Activated CD8-positive, alpha-beta T cell treated with anti-CD3 and anti-CD28 coated beads, Interleukin-2, amount 10 ng/mL, durations not matched to agents 7 days and 5 days (primary cell): ENCODE measurements around the gene ULBP3. TPM values are rescaled to one million over a fixed set of nuclear protein-coding genes. Genes with fewer than 3 reads are reported as not detected.
"Not testable (repeated sequence)": the region's sequence is repeated elsewhere in the genome, so short reads cannot be mapped to it uniquely, and the experiment has no call there.

Experiments
- ATAC-seq: fragments of 150-1000 bp; cut with Tn5 transposase; one replicate; pipeline ENCODE4 v1.10.0; 2021; ENCODE audit warnings: moderate library complexity
- CTCF ChIA-PET: fragments of 350-600 bp; sonication (Branson Sonifier 250); formaldehyde crosslinking; loops from one replicate; lab custom pipeline; 2021; ENCODE audit warnings: antibody characterized with exemption; lab: Charles Lee
- POLR2A ChIA-PET: fragments of 350-600 bp; sonication (Branson Sonifier 250); formaldehyde crosslinking; loops from one replicate; lab custom pipeline; 2021; ENCODE audit warnings: antibody characterized with exemption; lab: Charles Lee
- DNase-seq: peaks from one replicate; pipeline ENCODE4 v3.0.0-alpha.2; 2020
- H3K27ac Mint-ChIP-seq: one replicate; pipeline ENCODE4 v1.8.0; 2021; ENCODE audit warnings: mild to moderate bottlenecking, mixed read lengths
- H3K27me3 Mint-ChIP-seq: one replicate; pipeline ENCODE4 v1.8.0; 2021; ENCODE audit warnings: low read depth, mixed read lengths
- H3K36me3 Mint-ChIP-seq: one replicate; pipeline ENCODE4 v1.8.0; 2021; ENCODE audit warnings: low read depth, mixed read lengths
- H3K4me1 Mint-ChIP-seq: one replicate; pipeline ENCODE4 v1.8.0; 2021; ENCODE audit warnings: low read depth, mixed read lengths
- H3K4me3 Mint-ChIP-seq: one replicate; pipeline ENCODE4 v1.8.0; 2021; ENCODE audit warnings: mild to moderate bottlenecking, mixed read lengths
- H3K9me3 Mint-ChIP-seq: one replicate; pipeline ENCODE4 v1.8.0; 2022; ENCODE audit warnings: mixed read lengths; ENCODE audit not compliant: insufficient read depth
- total RNA-seq, 2 experiments: library from RNA; stranded (reverse); gene quantifications; one replicate each; pipeline ENCODE4 v1.2.3, GENCODE V29; 2021

The ULBP3 gene
- total RNA-seq, 2 experiments from 2014 or later = 1.8 to 2.9 TPM

DNA sequence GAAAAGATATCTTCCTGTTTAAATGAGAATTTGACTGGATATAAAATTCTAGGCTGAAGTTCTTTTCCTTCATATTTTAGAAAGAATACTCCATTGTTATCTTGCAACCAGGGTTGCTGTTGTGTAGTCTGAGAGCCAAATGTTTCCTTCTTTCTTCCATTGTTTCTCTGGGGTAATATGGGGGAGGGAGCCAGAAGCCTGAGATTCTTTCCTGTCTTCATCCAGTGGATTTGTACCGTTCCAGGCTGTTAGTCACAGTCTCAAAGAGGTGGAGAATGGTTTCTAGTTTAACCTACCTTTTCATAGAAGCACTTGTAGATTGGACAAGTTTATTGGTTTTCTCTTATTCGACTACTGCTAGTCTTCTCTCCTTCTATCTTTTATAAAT, 6.1 kb upstream of the ULBP3 start:
- H3K27ac Mint-ChIP-seq = no peak overlapping the region
- no peak for DNase-seq
- ChIA-PET POLR2A (no interaction called here), CTCF (interaction anchor here (0.7 kb wide), 1 partner anchor 344 kb away, joined by 4 read pairs; no protein-coding TSS in a partner anchor)
- H3K36me3 Mint-ChIP-seq = no peaks in the 10 kb centered on the region
- ATAC-seq = no peak
- H3K4me3 Mint-ChIP-seq = no peak overlapping the region
- peaks cover 43% of the 10 kb centered on the region for H3K4me1 Mint-ChIP-seq
- no peaks in the 10 kb centered on the region for H3K9me3 Mint-ChIP-seq
- H3K27me3 Mint-ChIP-seq = peaks cover 31% of the 10 kb centered on the region

DNA sequence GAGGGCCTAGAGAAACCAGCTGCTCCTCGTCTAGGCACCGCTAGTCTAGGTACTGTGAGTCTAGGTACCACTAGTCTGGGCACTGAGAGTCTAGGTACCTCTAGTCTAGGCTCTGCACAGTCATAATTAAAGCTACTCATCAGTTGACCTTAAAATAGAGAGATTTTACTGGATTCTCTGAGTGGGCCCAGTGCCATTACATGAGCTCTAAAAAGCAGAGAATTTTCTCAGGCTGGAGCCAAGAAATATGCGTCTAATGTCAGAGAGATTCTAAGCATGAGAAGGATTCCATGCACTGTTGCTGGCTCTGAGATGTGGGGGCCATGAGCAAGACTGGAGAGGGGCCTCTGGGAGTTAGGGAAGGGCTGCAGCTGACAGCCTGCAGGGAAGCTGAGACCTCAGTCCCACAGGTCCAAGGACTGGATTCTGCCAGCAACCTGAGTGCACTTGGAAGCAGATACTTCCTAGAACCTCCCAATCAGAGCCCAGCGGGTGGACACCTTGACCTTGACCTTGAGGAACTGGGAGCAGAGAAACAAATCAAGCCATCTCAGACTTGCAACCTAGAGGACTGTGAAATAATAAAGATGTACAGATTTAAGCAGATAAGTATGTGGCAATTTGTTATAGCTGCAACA, 5.6 kb upstream of the ULBP3 start:
- ATAC-seq, H3K4me3 Mint-ChIP-seq, POLR2A ChIA-PET, H3K36me3 Mint-ChIP-seq, H3K9me3 Mint-ChIP-seq, H3K27ac Mint-ChIP-seq, DNase-seq: not testable (repeated sequence)
- Mint-ChIP-seq H3K4me1 (peaks cover 38% of the 10 kb centered on the region), H3K27me3 (peaks cover 31% of the 10 kb centered on the region)
- CTCF ChIA-PET = interaction anchor here (0.7 kb wide), 1 partner anchor 344 kb away, joined by 4 read pairs; no protein-coding TSS in a partner anchor

DNA sequence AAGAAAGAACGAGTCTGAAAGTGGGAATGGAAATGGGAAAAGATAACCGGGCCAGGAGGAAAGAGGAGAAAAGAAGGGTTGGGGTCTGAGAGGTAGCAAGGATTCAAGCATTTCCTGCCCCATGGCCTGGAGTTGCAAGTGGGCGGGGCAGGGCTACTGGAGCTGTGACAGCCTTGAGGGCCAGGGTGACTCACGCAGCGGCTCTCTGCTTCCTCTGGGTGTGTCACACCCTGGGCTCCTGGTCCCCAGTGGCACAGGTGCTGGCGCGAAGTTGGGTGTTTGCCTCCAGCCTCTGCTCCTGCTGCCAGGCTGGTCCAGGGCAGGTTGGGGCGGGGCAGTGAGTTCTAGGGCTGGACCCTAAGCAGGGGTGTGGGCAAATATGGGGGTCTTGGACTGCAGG, 3.3 kb upstream of the ULBP3 start:
- Mint-ChIP-seq H3K27me3 (peaks cover 27% of the 10 kb centered on the region), H3K27ac (no peak overlapping the region), H3K36me3 (no peaks in the 10 kb centered on the region), H3K4me3 (no peak overlapping the region), H3K9me3 (no peaks in the 10 kb centered on the region), H3K4me1 (peaks cover 35% of the 10 kb centered on the region)
- ATAC-seq = no peak
- ChIA-PET CTCF (interaction anchor here (5.9 kb wide), 1 partner anchor 7 kb away, joined by 43 read pairs; no protein-coding TSS in a partner anchor), POLR2A (no interaction called here)
- DNase-seq = peak; percentile 62

DNA sequence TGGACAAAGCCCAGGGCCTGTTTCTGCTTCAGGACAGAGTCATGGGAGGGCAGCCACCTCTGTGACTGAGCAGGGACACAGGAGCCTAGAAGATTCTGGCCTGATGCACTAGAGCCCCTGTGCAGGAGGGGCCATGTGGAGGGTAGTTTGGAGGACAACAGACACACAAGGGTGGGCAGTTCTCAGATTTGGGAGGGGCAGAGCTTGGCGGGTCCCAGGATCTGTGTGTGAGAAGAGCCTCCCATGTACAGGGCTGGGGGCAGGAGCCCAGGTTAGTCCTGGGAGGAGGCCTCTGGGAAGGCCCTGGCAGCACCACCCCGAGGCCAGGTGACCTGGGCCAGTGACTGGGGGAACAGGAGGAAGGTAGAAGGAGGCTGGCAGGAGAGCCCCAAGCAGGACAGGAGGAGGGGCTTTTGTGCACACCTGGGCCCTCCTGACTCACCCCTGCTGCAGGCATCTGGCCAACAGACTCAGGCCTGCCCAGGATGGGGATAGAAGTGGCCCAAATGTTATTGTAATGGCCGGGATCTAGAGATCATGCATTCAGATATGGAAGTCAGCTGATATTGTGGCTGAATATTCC, 1.4 kb upstream of the ULBP3 start:
- no peak overlapping the region for H3K27ac Mint-ChIP-seq
- ATAC-seq = no peak
- POLR2A ChIA-PET = interaction anchor here (0.6 to 0.7 kb wide), 2 partner anchors 241 to 480 kb away, joined by 3 read pairs; no protein-coding TSS in a partner anchor

DNA sequence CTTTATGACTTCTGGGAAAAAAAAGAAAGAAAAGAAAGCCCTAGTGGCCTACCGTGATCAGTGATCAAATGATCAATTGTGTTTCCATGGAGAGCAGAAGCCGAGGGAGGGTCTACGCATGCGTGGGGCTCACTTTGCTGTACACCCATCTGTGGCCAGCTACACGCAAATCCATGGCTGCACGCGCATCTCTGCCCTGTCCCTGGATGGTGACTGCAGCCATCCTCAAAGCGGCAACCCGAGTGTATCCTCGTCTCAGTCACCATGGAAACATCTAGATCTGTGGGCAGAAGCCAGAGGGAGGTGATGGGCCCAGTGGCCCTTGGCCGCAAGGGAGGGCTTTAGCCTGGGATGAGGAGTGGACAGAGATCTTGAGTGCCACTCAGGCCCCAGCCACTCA, 785 bp upstream of the ULBP3 start:
- ATAC-seq (no peak), DNase-seq (no peak)
- Mint-ChIP-seq H3K27me3 (peaks cover 25% of the 10 kb centered on the region), H3K36me3 (no peaks in the 10 kb centered on the region), H3K4me3 (peak overlapping the region; percentile 29), H3K4me1 (peaks cover 22% of the 10 kb centered on the region), H3K27ac (no peak overlapping the region), H3K9me3 (no peaks in the 10 kb centered on the region)
- CTCF ChIA-PET = interaction anchor here (1.8 to 5.9 kb wide), 4 partner anchors 10 to 747 kb away, joined by 6 to 43 read pairs (median 11); no protein-coding TSS in a partner anchor
- POLR2A ChIA-PET = no interaction called here

More for the DNA sequence above, 1.4 kb upstream of the ULBP3 start:
- peaks cover 22% of the 10 kb centered on the region for H3K4me1 Mint-ChIP-seq
- no peak for DNase-seq
- no peaks in the 10 kb centered on the region for H3K36me3 Mint-ChIP-seq
- peaks cover 30% of the 10 kb centered on the region for H3K27me3 Mint-ChIP-seq
- CTCF ChIA-PET = interaction anchor here (0.6 to 5.9 kb wide), 17 partner anchors 9 to 1417 kb away, joined by 3 to 43 read pairs (median 5); no protein-coding TSS in a partner anchor
- no peak overlapping the region for H3K4me3 Mint-ChIP-seq
- no peaks in the 10 kb centered on the region for H3K9me3 Mint-ChIP-seq

DNA sequence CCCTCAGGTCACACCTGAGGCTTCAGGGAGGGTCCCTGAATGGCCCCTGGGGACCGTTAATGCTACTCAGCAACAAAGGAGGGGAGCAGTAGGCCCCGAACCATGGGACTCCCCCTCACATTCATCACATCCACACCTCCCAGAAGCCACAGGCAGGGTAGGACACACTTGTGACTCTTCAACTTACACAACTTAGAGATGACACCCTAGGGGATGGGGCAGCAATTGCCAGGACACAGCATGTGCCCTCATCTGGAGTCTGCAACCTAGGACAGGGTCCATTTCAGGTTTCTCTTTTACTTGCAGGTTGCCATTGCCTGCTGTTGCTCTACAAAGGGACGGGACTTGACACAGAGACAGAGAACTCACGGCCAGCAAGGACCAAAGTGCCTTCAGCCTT, 770 bp downstream of the ULBP3 start:
- ATAC-seq (no peak), DNase-seq (no peak)
- ChIA-PET POLR2A (no interaction called here), CTCF (interaction anchor here (5.9 kb wide), 1 partner anchor 11 kb away, joined by 43 read pairs; no protein-coding TSS in a partner anchor)
- H3K4me1 Mint-ChIP-seq = peaks cover 22% of the 10 kb centered on the region
- no peaks in the 10 kb centered on the region for H3K36me3 Mint-ChIP-seq
- H3K27ac Mint-ChIP-seq = peak overlapping the region; percentile 28
- peaks cover 14% of the 10 kb centered on the region for H3K27me3 Mint-ChIP-seq
- peak overlapping the region; percentile 70 for H3K4me3 Mint-ChIP-seq
- H3K9me3 Mint-ChIP-seq = no peaks in the 10 kb centered on the region

DNA sequence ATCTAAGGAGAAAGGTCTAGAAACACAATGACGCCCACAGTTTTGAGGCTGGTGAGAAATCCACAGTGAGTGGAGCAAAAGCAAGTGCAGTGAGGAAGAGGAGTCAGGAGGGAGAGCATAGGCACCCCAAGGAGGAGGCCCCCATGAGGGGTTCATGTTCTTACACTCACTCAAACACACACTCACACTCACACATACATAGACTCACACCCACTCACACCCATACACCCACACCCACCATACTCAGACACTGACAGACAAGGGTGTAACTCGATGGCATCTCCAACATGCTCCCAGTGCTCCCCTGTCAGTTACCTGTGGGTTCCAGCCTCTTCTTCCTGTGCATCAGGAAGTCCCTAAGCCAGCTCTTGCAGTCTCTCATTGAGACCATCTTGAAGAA, 3.8 kb downstream of the ULBP3 start:
- CTCF ChIA-PET = no interaction called here
- no peak overlapping the region for H3K27ac Mint-ChIP-seq

DNA sequence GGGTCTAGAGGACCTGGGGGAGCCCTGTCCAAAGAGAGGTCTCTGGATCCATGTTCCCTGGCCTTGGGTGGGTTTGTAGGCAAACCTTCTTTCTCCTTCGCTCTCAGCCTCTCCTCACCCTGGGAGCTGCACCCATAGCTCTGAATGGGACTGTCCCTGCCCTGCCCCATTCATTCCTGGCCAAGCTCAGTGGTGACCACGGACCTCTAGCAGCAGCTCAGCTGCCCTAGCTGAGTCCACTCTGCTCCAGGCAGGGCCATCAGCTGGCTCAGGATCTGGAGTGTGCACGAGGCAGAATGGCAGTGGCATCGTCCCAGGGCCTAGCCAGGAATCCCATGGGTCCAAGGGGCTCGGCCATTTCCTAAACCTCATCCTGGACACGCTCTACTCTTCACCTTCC, 5.3 kb downstream of the ULBP3 start:
- Mint-ChIP-seq H3K4me3 (no peak overlapping the region), H3K36me3 (no peaks in the 10 kb centered on the region), H3K9me3 (no peaks in the 10 kb centered on the region), H3K4me1 (peaks cover 17% of the 10 kb centered on the region), H3K27me3 (peaks cover 12% of the 10 kb centered on the region), H3K27ac (no peak overlapping the region)
- ATAC-seq = no peak
- ChIA-PET CTCF (no interaction called here), POLR2A (no interaction called here)
- DNase-seq = no peak

More for the DNA sequence above, 3.8 kb downstream of the ULBP3 start:
- no peak for ATAC-seq
- H3K4me3 Mint-ChIP-seq = no peak overlapping the region
- peaks cover 12% of the 10 kb centered on the region for H3K27me3 Mint-ChIP-seq
- POLR2A ChIA-PET = no interaction called here
- DNase-seq = no peak
- H3K4me1 Mint-ChIP-seq = peaks cover 14% of the 10 kb centered on the region
- H3K9me3 Mint-ChIP-seq = no peaks in the 10 kb centered on the region
- no peaks in the 10 kb centered on the region for H3K36me3 Mint-ChIP-seq

DNA sequence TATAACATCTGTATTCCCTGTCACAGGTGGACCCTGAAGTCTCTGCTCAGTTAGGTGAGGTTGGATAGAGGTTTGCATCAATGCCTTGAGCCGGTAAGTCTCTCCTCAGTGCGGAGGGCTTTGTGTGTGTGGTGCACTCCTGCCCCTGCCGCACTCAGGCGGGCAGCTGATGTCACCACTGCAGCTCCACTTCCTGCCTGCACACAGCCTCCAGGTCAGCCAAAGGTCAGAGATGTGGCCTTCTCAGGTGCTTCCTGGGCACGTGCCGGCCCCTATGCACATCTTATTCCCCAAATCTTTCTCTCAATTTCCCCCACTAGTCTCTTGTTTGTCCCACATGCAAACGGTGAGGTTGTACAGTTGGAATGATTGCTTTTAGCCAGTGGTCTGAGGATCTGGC, 8.9 kb downstream of the ULBP3 start:
- peak; percentile 53 for DNase-seq
- not testable (repeated sequence) for H3K36me3 Mint-ChIP-seq
- peak; percentile 78 for ATAC-seq

DNA sequence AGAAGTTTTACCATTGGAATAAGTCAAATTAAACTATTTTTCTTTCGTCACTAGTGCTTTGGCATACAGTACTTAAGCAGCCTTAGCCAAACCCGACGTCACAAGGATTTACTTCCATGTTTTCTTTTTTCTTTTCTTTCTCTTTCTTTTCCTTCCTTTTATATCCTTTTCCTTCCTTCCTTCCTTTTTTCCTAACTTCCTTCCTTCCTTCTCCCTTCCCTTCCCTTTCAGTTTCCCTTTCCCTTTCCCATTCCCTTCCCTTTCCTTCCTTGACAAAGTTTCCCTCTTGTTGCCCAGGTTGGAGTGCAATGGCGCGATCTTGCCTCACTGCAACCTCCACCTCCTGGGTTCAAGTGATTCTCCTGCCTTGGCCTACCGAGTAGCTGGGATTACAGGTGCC, 9.9 kb downstream of the ULBP3 start:
- no peaks in the 10 kb centered on the region for H3K36me3 Mint-ChIP-seq
- no peak for ATAC-seq
- H3K27ac Mint-ChIP-seq = no peak overlapping the region
- H3K4me1 Mint-ChIP-seq = peaks cover 11% of the 10 kb centered on the region
- no peak overlapping the region for H3K4me3 Mint-ChIP-seq
- peaks cover 28% of the 10 kb centered on the region for H3K27me3 Mint-ChIP-seq
- ChIA-PET CTCF (interaction anchor here (0.9 to 2.3 kb wide), 3 partner anchors 12 to 359 kb away, joined by 4 to 8 read pairs (median 4); no protein-coding TSS in a partner anchor), POLR2A (no interaction called here)
- no peak for DNase-seq
- H3K9me3 Mint-ChIP-seq = no peaks in the 10 kb centered on the region

More for the DNA sequence above, 8.9 kb downstream of the ULBP3 start:
- POLR2A ChIA-PET, H3K27ac Mint-ChIP-seq, H3K9me3 Mint-ChIP-seq, H3K4me3 Mint-ChIP-seq: not testable (repeated sequence)
- CTCF ChIA-PET = interaction anchor here (1.1 to 2.3 kb wide), 2 partner anchors 11 to 358 kb away, joined by 4 to 8 read pairs; no protein-coding TSS in a partner anchor
- H3K4me1 Mint-ChIP-seq = peaks cover 11% of the 10 kb centered on the region
- H3K27me3 Mint-ChIP-seq = peaks cover 20% of the 10 kb centered on the region

DNA sequence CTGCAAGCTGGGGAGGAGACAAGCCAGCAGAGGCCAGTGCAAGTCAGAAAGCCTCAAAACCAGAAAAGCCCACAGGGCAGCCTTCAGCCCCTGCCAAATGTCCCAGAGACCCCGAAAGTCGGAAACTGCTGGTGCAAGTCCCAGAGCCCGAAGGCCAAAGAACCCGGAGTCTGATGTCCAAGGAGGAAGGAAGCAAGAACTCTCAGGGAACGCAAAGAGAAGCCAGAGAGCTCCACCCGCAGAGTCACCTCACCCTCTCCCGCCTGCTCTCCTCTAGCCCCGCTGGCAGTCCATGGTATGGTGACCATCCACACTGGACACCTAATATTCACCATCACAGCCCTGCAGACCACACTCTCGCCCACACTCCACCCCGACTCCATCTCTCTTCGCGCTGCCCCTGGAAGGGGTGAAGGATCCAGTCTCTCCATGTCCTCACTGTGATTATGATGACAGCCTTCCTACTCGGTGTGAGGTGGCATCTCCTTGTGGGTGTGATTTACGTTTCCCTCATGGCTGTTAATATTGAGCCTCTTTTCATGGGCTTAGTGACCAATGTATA, 10.6 kb downstream of the ULBP3 start:
- ATAC-seq (no peak), DNase-seq (no peak)
- CTCF ChIA-PET = no interaction called here
- H3K9me3 Mint-ChIP-seq = no peaks in the 10 kb centered on the region
- POLR2A ChIA-PET = no interaction called here
- H3K36me3 Mint-ChIP-seq = no peaks in the 10 kb centered on the region
- no peak overlapping the region for H3K27ac Mint-ChIP-seq
- H3K4me1 Mint-ChIP-seq = peaks cover 11% of the 10 kb centered on the region
- no peak overlapping the region for H3K4me3 Mint-ChIP-seq
- H3K27me3 Mint-ChIP-seq = peaks cover 32% of the 10 kb centered on the region
